ENCODE data around the gene GNA12.

- no peak for TF ChIP-seq POLR2A (IDR thresholded peaks at IDR 0.05)
- no peak for TF ChIP-seq CTCF (IDR thresholded peaks at IDR 0.05)
These were observed 6.6 kb downstream of the GNA12 start for GRCh38 chr7:2837496-2837895.

All from vagina (tissue), 2 donors.